HEK293 (cell line): Measurements from ENCODE around the gene UBAC2.

Experiments used
- ATF2 ChIP-seq: fragments of 450-650 bp; formaldehyde crosslinking; IDR thresholded peaks from 2 replicates; pipeline ENCODE4 v1.5.1; 2016; ENCODE audit warnings: missing biosample characterization, missing genetic modification characterization, low read depth
- CTCF ChIP-seq: fragments of 450-650 bp; formaldehyde crosslinking; IDR thresholded peaks from 2 replicates; pipeline ENCODE4 v1.5.1; 2016; ENCODE audit warnings: missing biosample characterization, missing genetic modification characterization
- OSR2 ChIP-seq: fragments of 450-650 bp; formaldehyde crosslinking; IDR thresholded peaks from 2 replicates; pipeline ENCODE4 v1.5.1; 2016; ENCODE audit warnings: missing biosample characterization, missing genetic modification characterization

GRCh38 chr13:99433543-99434075, 233.0 kb downstream of the UBAC2 start:
- TF ChIP-seq CTCF (tag by site-specific recombination) (no peak), ATF2 (no peak), OSR2 (tag by site-specific recombination) (no peak)
